Gastroesophageal sphincter (tissue), 4 donors: ENCODE data around the gene OCIAD2. TPM values are rescaled to one million over a fixed set of nuclear protein-coding genes. Genes with fewer than 3 reads are reported as not detected.
"Not testable (repeated sequence)": the region's sequence is repeated elsewhere in the genome, so short reads cannot be mapped to it uniquely, and the experiment has no call there.

Source experiments
- ATAC-seq: fragments of 150-250 bp; one replicate; pipeline ENCODE4 v1.9.1; 2016; ENCODE audit warnings: mild to moderate bottlenecking, moderate library complexity
- H3K27ac ChIP-seq, 4 donors: fragments of 200-600 bp; sonication (generic) in 3 of 4; 1 replicate in 3 of 4; 2 replicates in 1 of 4; pipeline ENCODE4 v1.5.1; 2016 to 2019
- H3K27me3 ChIP-seq: fragments of 200-600 bp; sonication (generic); one replicate; pipeline ENCODE4 v1.5.1; 2019
- H3K36me3 ChIP-seq, 2 donors: fragments of 200-600 bp; sonication (generic); one replicate each; pipeline ENCODE4 v1.5.1; 2019; ENCODE audit warnings: control low read depth in 1 of 2
- H3K4me1 ChIP-seq, 3 donors: fragments of 200-600 bp; sonication (generic); 1 replicate in 2 of 3; 2 replicates in 1 of 3; pipeline ENCODE4 v1.5.1; 2016 to 2019; ENCODE audit warnings: control low read depth in 2 of 3
- H3K4me3 ChIP-seq, 2 donors: fragments of 200-600 bp; sonication (generic); one replicate each; pipeline ENCODE4 v1.5.1; 2019; ENCODE audit warnings: mild to moderate bottlenecking in 1 of 2, moderate library complexity in 1 of 2
- H3K9me3 ChIP-seq, 3 donors: fragments of 200-600 bp; sonication (generic); one replicate each; pipeline ENCODE4 v1.5.1; 2017 to 2019; ENCODE audit warnings: control low read depth in 2 of 3
- CTCF ChIP-seq, 4 experiments: fragments of 200-600 bp in 2 of 4; fragments of 450-650 bp in 2 of 4; sonication (generic) in 1 of 4; IDR thresholded peaks; one replicate each; pipeline ENCODE4 v1.5.1; 2017 to 2019; ENCODE audit warnings: antibody characterized with exemption in 4 of 4, mild to moderate bottlenecking in 2 of 4, moderate library complexity in 2 of 4
- EP300 ChIP-seq: sonication (generic); formaldehyde crosslinking; IDR thresholded peaks from one replicate; pipeline ENCODE4 v1.6.1; 2017; ENCODE audit warnings: antibody characterized with exemption, mild to moderate bottlenecking
- POLR2A ChIP-seq, 2 donors: fragments of 450-650 bp; IDR thresholded peaks; one replicate each; pipeline ENCODE4 v1.6.1; 2017; ENCODE audit warnings: antibody characterized with exemption in 2 of 2, mild to moderate bottlenecking in 2 of 2, moderate library complexity in 1 of 2
- POLR2AphosphoS5 ChIP-seq: sonication (generic); formaldehyde crosslinking; IDR thresholded peaks from one replicate; pipeline ENCODE4 v1.6.1; 2017; ENCODE audit warnings: antibody characterized with exemption
- WGBS, 2 donors: methylation state at CpG; one replicate each; pipeline ENCODE4 v1.1.5; 2018; ENCODE audit warnings: low coverage in 1 of 2; 5-methylcytosine and 5-hydroxymethylcytosine counted together
- total RNA-seq, 4 donors: library from RNA; depleted of rRNA; stranded (reverse); fragments of >200 nt; gene quantifications; one replicate each; pipeline ENCODE4 v1.1.0, GENCODE V29; 2016

OCIAD2 gene
- total RNA-seq, 4 donors from 2014 or later: 2.4 to 9.3 (median 5.0) TPM

GRCh38 chr4:48898733-48899431 lies 7.7 kb downstream of the OCIAD2 start:
- H3K9me3 ChIP-seq: no peaks in the 10 kb centered on the region
- 50 to 63% methylated on average over 5 of the region's 5 CpGs for WGBS, 2 donors
- ATAC-seq: no peak
- H3K36me3 ChIP-seq: peaks cover 0 to 42% of the 10 kb centered on the region in 2 donors
- no peak overlapping the region for H3K27ac ChIP-seq
- H3K27me3 ChIP-seq: no peaks in the 10 kb centered on the region
- no peak overlapping the region for H3K4me3 ChIP-seq
- TF ChIP-seq CTCF (IDR thresholded peaks at IDR 0.05) (no peak), EP300 (no peak), POLR2AphosphoS5 (no peak), POLR2A (IDR thresholded peaks at IDR 0.05) (no peak)
- H3K4me1 ChIP-seq: no peaks in the 10 kb centered on the region

GRCh38 chr4:48896845-48897244 lies 9.7 kb downstream of the OCIAD2 start:
- 69 to 90% methylated on average over 3 of the region's 3 CpGs for WGBS, 2 donors
- Histone ChIP-seq H3K4me3 (no peak overlapping the region), H3K9me3 (no peaks in the 10 kb centered on the region), H3K36me3 (peaks cover 0 to 49% of the 10 kb centered on the region in 2 donors), H3K4me1 (no peaks in the 10 kb centered on the region), H3K27me3 (no peaks in the 10 kb centered on the region), H3K27ac (no peak overlapping the region)
- TF ChIP-seq CTCF (IDR thresholded peaks at IDR 0.05) (no peak), EP300 (no peak), POLR2A (IDR thresholded peaks at IDR 0.05) (no peak), POLR2AphosphoS5 (no peak)
- no peak for ATAC-seq

GRCh38 chr4:48891028-48891619 lies 15.4 kb downstream of the OCIAD2 start:
- no peaks in the 10 kb centered on the region for H3K4me1 ChIP-seq
- no peaks in the 10 kb centered on the region for H3K27me3 ChIP-seq
- no peaks in the 10 kb centered on the region for H3K9me3 ChIP-seq
- no peak overlapping the region for H3K4me3 ChIP-seq
- TF ChIP-seq POLR2AphosphoS5 (no peak), EP300 (no peak), CTCF (IDR thresholded peaks at IDR 0.05) (no peak), POLR2A (IDR thresholded peaks at IDR 0.05) (no peak)
- no peak for ATAC-seq
- H3K27ac ChIP-seq: no peak overlapping the region
- peaks cover 0 to 34% of the 10 kb centered on the region in 2 donors for H3K36me3 ChIP-seq

- 92 to 94% methylated on average over 2 to 3 of the region's 3 CpGs for WGBS, 2 donors
- not testable (repeated sequence) for H3K27me3 ChIP-seq, H3K4me3 ChIP-seq, H3K27ac ChIP-seq, H3K9me3 ChIP-seq, H3K4me1 ChIP-seq, ATAC-seq
- H3K36me3 ChIP-seq: peaks cover 0 to 26% of the 10 kb centered on the region in 2 donors
Measured at GRCh38 chr4:48889750-48890149, 16.8 kb downstream of the OCIAD2 start.

GRCh38 chr4:48881646-48882045 lies 24.9 kb downstream of the OCIAD2 start:
- H3K36me3 ChIP-seq, H3K9me3 ChIP-seq, H3K27me3 ChIP-seq, H3K4me3 ChIP-seq, ATAC-seq, H3K27ac ChIP-seq, H3K4me1 ChIP-seq: not testable (repeated sequence)
- WGBS, 2 donors: 100% methylated on average over 1 to 3 of the region's 3 CpGs
